Tibial nerve (tissue), 4 donors: Measurements from ENCODE around the gene GABPB2.

ENCODE experiments used
- EP300 ChIP-seq, 2 donors: sonication (generic); formaldehyde crosslinking; IDR thresholded peaks; one replicate each; pipeline ENCODE4 v1.6.1; 2017; ENCODE audit warnings: antibody characterized with exemption in 2 of 2, mild to moderate bottlenecking in 1 of 2
- POLR2A ChIP-seq, 2 donors: fragments of 450-650 bp; IDR thresholded peaks; one replicate each; pipeline ENCODE4 v1.6.1; 2017; ENCODE audit warnings: antibody characterized with exemption in 2 of 2, mild to moderate bottlenecking in 2 of 2, moderate library complexity in 2 of 2
- TF ChIP-seq, protein P1 (sequence below), 5 experiments: fragments of 200-600 bp in 3 of 5; fragments of 450-650 bp in 2 of 5; sonication (generic) in 3 of 5; IDR thresholded peaks; one replicate each; pipeline ENCODE4 v1.5.1; 2016 to 2019; ENCODE audit warnings: antibody characterized with exemption in 5 of 5, mild to moderate bottlenecking in 3 of 5, moderate library complexity in 2 of 5

DNA sequence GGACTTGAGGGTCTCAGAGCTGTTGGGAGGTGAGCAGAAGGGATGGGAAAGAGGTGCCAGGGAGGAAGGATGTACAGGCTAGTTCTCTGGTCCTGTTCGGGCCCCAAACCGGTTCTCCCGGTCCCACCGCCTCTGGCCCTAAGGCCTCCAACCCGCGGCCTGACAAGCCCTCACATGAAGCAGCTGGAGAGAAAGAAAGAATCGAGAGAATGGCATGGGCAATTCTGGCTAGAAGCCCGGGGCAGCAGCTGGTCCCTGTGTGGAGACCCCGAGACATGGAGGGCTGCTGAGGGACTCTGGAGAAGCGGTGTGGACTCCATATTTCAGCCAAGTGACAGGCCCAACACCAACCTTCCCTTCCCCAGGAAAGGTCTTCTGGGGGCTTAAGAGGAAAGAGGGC lies 11.9 kb upstream of the GABPB2 start:
- TF ChIP-seq POLR2A (IDR thresholded peaks at IDR 0.05): no peak
- TF ChIP-seq, protein P1, sequence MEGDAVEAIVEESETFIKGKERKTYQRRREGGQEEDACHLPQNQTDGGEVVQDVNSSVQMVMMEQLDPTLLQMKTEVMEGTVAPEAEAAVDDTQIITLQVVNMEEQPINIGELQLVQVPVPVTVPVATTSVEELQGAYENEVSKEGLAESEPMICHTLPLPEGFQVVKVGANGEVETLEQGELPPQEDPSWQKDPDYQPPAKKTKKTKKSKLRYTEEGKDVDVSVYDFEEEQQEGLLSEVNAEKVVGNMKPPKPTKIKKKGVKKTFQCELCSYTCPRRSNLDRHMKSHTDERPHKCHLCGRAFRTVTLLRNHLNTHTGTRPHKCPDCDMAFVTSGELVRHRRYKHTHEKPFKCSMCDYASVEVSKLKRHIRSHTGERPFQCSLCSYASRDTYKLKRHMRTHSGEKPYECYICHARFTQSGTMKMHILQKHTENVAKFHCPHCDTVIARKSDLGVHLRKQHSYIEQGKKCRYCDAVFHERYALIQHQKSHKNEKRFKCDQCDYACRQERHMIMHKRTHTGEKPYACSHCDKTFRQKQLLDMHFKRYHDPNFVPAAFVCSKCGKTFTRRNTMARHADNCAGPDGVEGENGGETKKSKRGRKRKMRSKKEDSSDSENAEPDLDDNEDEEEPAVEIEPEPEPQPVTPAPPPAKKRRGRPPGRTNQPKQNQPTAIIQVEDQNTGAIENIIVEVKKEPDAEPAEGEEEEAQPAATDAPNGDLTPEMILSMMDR (IDR thresholded peaks at IDR 0.05): no peak
- TF ChIP-seq EP300 (IDR thresholded peaks at IDR 0.05): no peak
